K562 (cell line): ENCODE measurements around the gene FOXI1. TPM values are rescaled to one million over a fixed set of nuclear protein-coding genes. Genes with fewer than 3 reads are reported as not detected.

Experiments
- C11orf30 ChIP-seq: fragments of 450-650 bp; IDR thresholded peaks from 2 replicates; pipeline ENCODE4 v1.6.1; 2016; ENCODE audit warnings: low read depth, mild to moderate bottlenecking
- CREB3L1 ChIP-seq: fragments of 450-650 bp; IDR thresholded peaks from 2 replicates; pipeline ENCODE4 v1.6.1; 2014; ENCODE audit warnings: low read depth, mild to moderate bottlenecking, moderate library complexity, borderline replicate concordance
- CTBP1 ChIP-seq: fragments of 450-650 bp; IDR thresholded peaks from 2 replicates; pipeline ENCODE4 v1.6.1; 2016; ENCODE audit warnings: borderline replicate concordance
- JUN ChIP-seq, 2 experiments: sonication (generic) in 1 of 2; formaldehyde crosslinking in 1 of 2; IDR thresholded peaks; 2 replicates each; pipeline versions ENCODE4 v1.6.1 to v1.8.0; 2012 to 2022; ENCODE audit warnings: borderline replicate concordance in 2 of 2, mild to moderate bottlenecking in 2 of 2, improper control_type of control experiment in 1 of 2, low read depth in 1 of 2, low read length in 1 of 2, missing genetic modification reagents in 1 of 2
- KAT7 ChIP-seq: sonication (generic); formaldehyde crosslinking; IDR thresholded peaks from 2 replicates; pipeline ENCODE4 v1.8.0; 2022; ENCODE audit warnings: missing genetic modification reagents, mild to moderate bottlenecking, borderline replicate concordance
- KLF1 ChIP-seq: fragments of 450-650 bp; IDR thresholded peaks from 2 replicates; pipeline ENCODE4 v1.6.1; 2016; ENCODE audit warnings: missing genetic modification characterization, missing compliant biosample characterization
- NFIC ChIP-seq: fragments of 450-650 bp; IDR thresholded peaks from 2 replicates; pipeline ENCODE4 v1.6.1; 2017; ENCODE audit warnings: mild to moderate bottlenecking, inconsistent platforms
- NR2C1 ChIP-seq, 2 experiments: fragments of 450-650 bp; IDR thresholded peaks; 2 replicates each; pipeline ENCODE4 v1.6.1; 2017; ENCODE audit warnings: mild to moderate bottlenecking in 2 of 2, antibody characterized with exemption in 1 of 2, inconsistent platforms in 1 of 2, missing compliant biosample characterization in 1 of 2, missing genetic modification characterization in 1 of 2
- POLR2A ChIP-seq: fragments of 450-650 bp; conservative IDR thresholded peaks from 2 replicates; pipeline ENCODE4 v1.6.1; 2016
- POLR3A ChIP-seq: IDR thresholded peaks from 2 replicates; pipeline ENCODE4 v1.6.1; 2011; ENCODE audit warnings: borderline replicate concordance, mild to moderate bottlenecking, moderate library complexity; ENCODE audit not compliant: insufficient read length, insufficient read depth; ENCODE audit errors: extremely low read depth
- SNAPC5 ChIP-seq: fragments of 250-450 bp; sonication (Bioruptor Pico); IDR thresholded peaks from 2 replicates; pipeline ENCODE4 v1.8.0; 2021; ENCODE audit warnings: moderate library complexity, mild to moderate bottlenecking, inconsistent platforms
- TARDBP ChIP-seq: fragments of 450-650 bp; IDR thresholded peaks from 2 replicates; pipeline ENCODE4 v1.6.1; 2016
- TCFL5 ChIP-seq: fragments of 250-450 bp; sonication (Bioruptor Pico); conservative IDR thresholded peaks from 2 replicates; pipeline ENCODE4 v1.6.1; 2021; ENCODE audit warnings: mild to moderate bottlenecking, moderate library complexity, matching md5 sums
- TSHZ1 ChIP-seq: fragments of 250-450 bp; sonication (Bioruptor Pico); IDR thresholded peaks from 2 replicates; pipeline ENCODE4 v1.4.0; 2020; ENCODE audit warnings: mild to moderate bottlenecking, moderate library complexity
- ZBTB9 ChIP-seq: fragments of 450-650 bp; formaldehyde crosslinking; IDR thresholded peaks from 2 replicates; pipeline ENCODE4 v1.4.0; 2020; ENCODE audit warnings: mild to moderate bottlenecking, moderate library complexity
- polyA plus RNA-seq, 8 experiments: library from polyadenylated mRNA; depleted of rRNA in 4 of 8; stranded (reverse) in 5 of 8; unstranded in 3 of 8; fragments of >200 nt; fragmentation: Nextera tagmentation in 2 of 8; fragmentation: Illumina TruSeq in 1 of 8; extraction: Ambion mirVana in 2 of 8; extraction: Trizol in 1 of 8; gene quantifications; 2 replicates each; pipeline versions ENCODE4 v1.2.1 to v1.2.3, GENCODE V29; 2011 to 2014; ENCODE audit warnings: inconsistent platforms in 1 of 8, missing spikeins in 1 of 8
- total RNA-seq, 7 experiments: library from RNA; depleted of rRNA in 6 of 7; stranded (reverse); fragments of >200 nt in 6 of 7; fragmentation: Illumina TruSeq in 2 of 7; extraction: Trizol in 2 of 7; gene quantifications; 2 replicates each; pipeline versions ENCODE4 v1.2.1 to v1.2.3, GENCODE V29; 2011 to 2021; ENCODE audit warnings: low replicate concordance in 1 of 7

Gene FOXI1
- total and polyA plus RNA-seq, 9 of the 15 experiments (the other 6 are each of a cell fraction or from before 2014, with no cell fraction given) = not detected

- TF ChIP-seq NR2C1 (IDR thresholded peaks at IDR 0.05) (peak; percentile 85), NR2C1 (tag; IDR thresholded peaks at IDR 0.05) (peak; percentile 91), POLR2A (no peak), JUN (IDR thresholded peaks at IDR 0.05; ENCODE audit: borderline replicate concordance, low read depth, low read length) (peak; percentile 95), JUN (CRISPR knock-in tag; IDR thresholded peaks at IDR 0.05; ENCODE audit: borderline replicate concordance) (no peak; the same call in 1 of the 2 replicates), SNAPC5 (CRISPR knock-in tag) (no peak), CTBP1 (peak; percentile 88), NFIC (peak; percentile 99), KLF1 (tag) (no peak), KAT7 (CRISPR knock-in tag) (peak; percentile 41; the same call in 1 of the 2 replicates), TCFL5 (CRISPR knock-in tag) (no peak), POLR3A (no peak), CREB3L1 (no peak), TARDBP (peak; percentile 73; the same call in 1 of the 2 replicates), TSHZ1 (no peak), C11orf30 (peak; percentile 46; the same call in 1 of the 2 replicates), ZBTB9 (CRISPR knock-in tag) (0 out of 2 replicates have a peak, but pooled peaks have one; percentile 30)
These were observed 45.6 kb downstream of the FOXI1 start (continued) for GRCh38 chr5:170151097-170151831.
